Motor neuron (in vitro differentiated cells): ENCODE results near the gene MLLT3. TPM values are rescaled to one million over a fixed set of nuclear protein-coding genes. Genes with fewer than 3 reads are reported as not detected.
A peak's percentile ranks its signal among the peaks of the same experiment; 100 is the strongest.

ENCODE experiments used
- ATAC-seq, 8 experiments: fragments of 200-7000 bp; cut with Tn5 transposase; replicated peaks in 6 of 8; 2 replicates each; pipeline ENCODE4 v1.8.0; 2021; ENCODE audit warnings: mild to moderate bottlenecking in 8 of 8, moderate library complexity in 8 of 8
- H3K27ac ChIP-seq, 2 donors: fragments of 250-450 bp; sonication (Bioruptor Pico); 2 replicates each; pipeline ENCODE4 v1.9.0; 2021; ENCODE audit warnings: antibody characterized with exemption in 2 of 2, mild to moderate bottlenecking in 2 of 2, moderate library complexity in 1 of 2
- H3K4me1 ChIP-seq, 2 donors: fragments of 250-450 bp; sonication (Bioruptor Pico); replicated peaks in 1 of 2; 2 replicates each; pipeline ENCODE4 v1.6.1; 2021; ENCODE audit warnings: antibody characterized with exemption in 2 of 2, mild to moderate bottlenecking in 2 of 2, moderate library complexity in 1 of 2
- H3K4me3 ChIP-seq, 5 donors: fragments of 250-450 bp; sonication (Bioruptor Pico); 2 replicates each; pipeline ENCODE4 v1.9.0; 2021; ENCODE audit warnings: antibody characterized with exemption in 5 of 5, mild to moderate bottlenecking in 5 of 5, moderate library complexity in 4 of 5
- WGBS, 10 experiments: fragments of 450-650 bp; shearing (Covaris generic); methylation state at CpG; one replicate each; pipeline ENCODE4 v1.0.0; 2022; 5-methylcytosine and 5-hydroxymethylcytosine counted together
- in situ Hi-C, 9 experiments: fragments of 400-800 bp; cut with MboI; loops; one replicate each; pipeline ENCODE4 v1.15.0; 2021; ENCODE audit warnings: low sequenced_read_pairs in 9 of 9, low pct_unique_long_range_greater_than_20kb in 2 of 9; ENCODE audit not compliant: unreplicated experiment in 9 of 9
- total RNA-seq, 8 experiments: library from RNA; unstranded; fragments of 300-600 nt; gene quantifications; 2 replicates each; pipeline versions ENCODE4 v1.2.3 to v1.2.4, GENCODE V29; 2022

The MLLT3 gene
- total RNA-seq, 8 experiments from 2014 or later = 10.8 to 63.2 (median 31.6) TPM

GRCh38 chr9:20335668-20336332, 286.5 kb downstream of the MLLT3 start:
- H3K4me3 ChIP-seq = no peak overlapping the region
- WGBS, 10 experiments = 13 to 100% (median 94%) methylated on average over 1 to 4 of the region's 4 CpGs; no CpG with 5 or more reads in 2 of the 10 experiments
- no peak for ATAC-seq
- no peak overlapping the region for H3K27ac ChIP-seq
- in situ Hi-C loops = no loop called here
- peaks cover 10 to 13% of the 10 kb centered on the region in 2 donors for H3K4me1 ChIP-seq

- in situ Hi-C loops = no loop called here
- WGBS, 10 experiments = 0 to 100% (median 60%) methylated on average over 1 to 5 of the region's 5 CpGs; no CpG with 5 or more reads in 1 of the 10 experiments
- Histone ChIP-seq H3K4me1 (no peaks in the 10 kb centered on the region), H3K4me3 (no peak overlapping the region), H3K27ac (no peak overlapping the region)
- peak in 4 of 8 experiments; percentile 27 to 98 (median 96) for ATAC-seq
These were observed 288.3 kb downstream of the MLLT3 start for GRCh38 chr9:20333991-20334390.

- in situ Hi-C loops = no loop called here
- no peak overlapping the region for H3K4me3 ChIP-seq
- ATAC-seq = no peak
- 55 to 100% (median 77%) methylated on average over 2 to 5 of the region's 5 CpGs; no CpG with 5 or more reads in 1 of the 10 experiments for WGBS, 10 experiments
- H3K27ac ChIP-seq = no peak overlapping the region
- H3K4me1 ChIP-seq = no peaks in the 10 kb centered on the region
These were observed 291.1 kb downstream of the MLLT3 start for GRCh38 chr9:20331095-20331685.

- H3K27ac ChIP-seq = no peak overlapping the region
- no peak for ATAC-seq
- H3K4me1 ChIP-seq = no peaks in the 10 kb centered on the region
- no peak overlapping the region for H3K4me3 ChIP-seq
- in situ Hi-C loops = no loop called here
These were observed 291.6 kb downstream of the MLLT3 start for GRCh38 chr9:20330688-20331087.

GRCh38 chr9:20326516-20326915, 295.8 kb downstream of the MLLT3 start:
- no peak for ATAC-seq
- 29 to 100% (median 68%) methylated on average over 1 to 2 of the region's 2 CpGs; no CpG with 5 or more reads in 2 of the 10 experiments for WGBS, 10 experiments
- Histone ChIP-seq H3K4me1 (peaks cover 2 to 17% of the 10 kb centered on the region in 2 donors), H3K27ac (no peak overlapping the region), H3K4me3 (no peak overlapping the region)
- in situ Hi-C loops = no loop called here

- H3K4me3 ChIP-seq = no peak overlapping the region
- no peak overlapping the region for H3K27ac ChIP-seq
- peak in 3 of 8 experiments; percentile 34 to 76 (median 51) for ATAC-seq
- peaks cover 15 to 30% of the 10 kb centered on the region in 2 donors for H3K4me1 ChIP-seq
- in situ Hi-C loops = no loop called here
- whole genome bisulfite sequencing, 10 experiments = 45 to 86% (median 70%) methylated on average over 2 to 9 of the region's 9 CpGs; no CpG with 5 or more reads in 1 of the 10 experiments
These were observed 297.3 kb downstream of the MLLT3 start for GRCh38 chr9:20325008-20325407.

GRCh38 chr9:20322212-20322611, 300.1 kb downstream of the MLLT3 start:
- Histone ChIP-seq H3K4me1 (peaks cover 22 to 42% of the 10 kb centered on the region in 2 donors), H3K27ac (no peak overlapping the region), H3K4me3 (no peak overlapping the region)
- no peak for ATAC-seq
- WGBS, 10 experiments = 80 to 100% (median 95%) methylated on average over 1 to 3 of the region's 4 CpGs; no CpG with 5 or more reads in 6 of the 10 experiments
- in situ Hi-C loops = no loop called here

GRCh38 chr9:20321423-20322082, 300.7 kb downstream of the MLLT3 start:
- ATAC-seq = peak in 7 of 8 experiments; percentile 54 to 93 (median 84)
- 19 to 100% (median 68%) methylated on average over 1 to 6 of the region's 6 CpGs for WGBS, 10 experiments
- Histone ChIP-seq H3K4me1 (peaks cover 22 to 42% of the 10 kb centered on the region in 2 donors), H3K4me3 (no peak overlapping the region), H3K27ac (no peak overlapping the region)
- in situ Hi-C loops = no loop called here

- WGBS, 10 experiments = 50 to 100% (median 100%) methylated on average over 1 to 2 of the region's 2 CpGs; no CpG with 5 or more reads in 4 of the 10 experiments
- H3K27ac ChIP-seq = no peak overlapping the region
- H3K4me3 ChIP-seq = no peak overlapping the region
- ATAC-seq = no peak
- peaks cover 22 to 42% of the 10 kb centered on the region in 2 donors for H3K4me1 ChIP-seq
- in situ Hi-C loops = no loop called here
These were observed 301.4 kb downstream of the MLLT3 start for GRCh38 chr9:20320921-20321320.

- ATAC-seq = peak; percentile 40 to 81 (median 66)
- in situ Hi-C loops = no loop called here
- H3K4me1 ChIP-seq = peaks cover 22 to 35% of the 10 kb centered on the region in 2 donors
- no peak overlapping the region for H3K27ac ChIP-seq
- WGBS, 10 experiments = 40 to 100% (median 68%) methylated on average over 1 to 7 of the region's 7 CpGs
- no peak overlapping the region for H3K4me3 ChIP-seq
These were observed 302.5 kb downstream of the MLLT3 start for GRCh38 chr9:20319641-20320337.

GRCh38 chr9:20319241-20319640, 303.1 kb downstream of the MLLT3 start:
- ATAC-seq = no peak
- no peak overlapping the region for H3K27ac ChIP-seq

GRCh38 chr9:20317701-20318100, 304.6 kb downstream of the MLLT3 start:
- Histone ChIP-seq H3K4me1 (peaks cover 22 to 29% of the 10 kb centered on the region in 2 donors), H3K27ac (no peak overlapping the region), H3K4me3 (no peak overlapping the region)
- WGBS, 10 experiments = 81 to 100% (median 100%) methylated on average over 1 to 3 of the region's 5 CpGs; no CpG with 5 or more reads in 6 of the 10 experiments
- in situ Hi-C loops = no loop called here
- ATAC-seq = no peak

More at GRCh38 chr9:20319241-20319640, 303.1 kb downstream of the MLLT3 start:
- Histone ChIP-seq H3K4me1 (peaks cover 22 to 29% of the 10 kb centered on the region in 2 donors), H3K4me3 (no peak overlapping the region)
- in situ Hi-C loops = no loop called here
- 75 to 100% (median 83%) methylated on average over 2 to 7 of the region's 8 CpGs; no CpG with 5 or more reads in 5 of the 10 experiments for WGBS, 10 experiments

- H3K4me3 ChIP-seq = no peak overlapping the region
- ATAC-seq = no peak
- in situ Hi-C loops = no loop called here
- WGBS, 10 experiments = 64 to 100% (median 89%) methylated on average over 1 to 9 of the region's 9 CpGs; no CpG with 5 or more reads in 2 of the 10 experiments
- no peak overlapping the region for H3K27ac ChIP-seq
- peaks cover 19 to 23% of the 10 kb centered on the region in 2 donors for H3K4me1 ChIP-seq
These were observed 305.9 kb downstream of the MLLT3 start for GRCh38 chr9:20316372-20316771.
